ENCODE measurements around the gene NUDT3.

- TF ChIP-seq POLR2A (IDR thresholded peaks at IDR 0.05) (no peak), CTCF (IDR thresholded peaks at IDR 0.05) (no peak)
Observed at GRCh38 chr6:34416877-34417371, 24.5 kb upstream of the NUDT3 start.
